GM12878 (cell line): ENCODE results near the gene RAP1A. TPM values are rescaled to one million over a fixed set of nuclear protein-coding genes. Genes with fewer than 3 reads are reported as not detected.

Experiments
- ATAC-seq: fragments of 200-7000 bp; cut with Tn5 transposase; 3 replicates; pipeline ENCODE4 v1.9.1; 2020; ENCODE audit warnings: mild to moderate bottlenecking, moderate library complexity
- BruUV-seq: library from RNA; stranded (reverse); fragments of 400-500 nt; replicated peaks from 2 replicates; lab custom pipeline; 2021; lab: Mats Ljungman, UMichigan
- CTCF ChIA-PET: fragments of 300-600 bp; sonication (Branson Sonifier 250); formaldehyde crosslinking; extraction: SDS; loops from one replicate; lab custom pipeline; 2021; ENCODE audit warnings: inconsistent platforms; lab: Yijun Ruan, JAX
- POLR2A ChIA-PET: fragments of 350-600 bp; formaldehyde crosslinking; extraction: SDS; loops from one replicate; lab custom pipeline; 2021; ENCODE audit warnings: inconsistent platforms; lab: Charles Lee
- RAD21 ChIA-PET: fragments of 300-600 bp; sonication (Branson Sonifier 250); formaldehyde crosslinking; loops from one replicate; lab custom pipeline; 2023; ENCODE audit warnings: antibody characterized with exemption; ENCODE audit not compliant: unreplicated experiment; lab: Charles Lee
- SMC1A ChIA-PET: fragments of 300-600 bp; sonication (Branson Sonifier 250); formaldehyde crosslinking; loops from one replicate; lab custom pipeline; 2023; ENCODE audit not compliant: unreplicated experiment, uncharacterized antibody; lab: Charles Lee
- DNase-seq: peaks from one replicate; pipeline ENCODE4 v3.0.0-alpha.2; 2011; ENCODE audit warnings: low read depth, low spot score
- FAIRE-seq: peaks from 3 replicates; lab custom pipeline; 2011; peaks lifted over from hg19 to GRCh38; lab: Jason Lieb, UNC
- H2AFZ ChIP-seq: 2 replicates; pipeline ENCODE4 v1.6.0; 2011; ENCODE audit warnings: low read depth, low read length, control low read depth; ENCODE audit not compliant: control insufficient read depth
- H3K27ac ChIP-seq: 2 replicates; pipeline ENCODE4 v1.5.1; 2011; ENCODE audit warnings: control low read depth; ENCODE audit not compliant: control insufficient read depth, insufficient read depth
- H3K27me3 ChIP-seq, 2 experiments: replicated peaks in 1 of 2; 2 replicates each; pipeline versions ENCODE4 v1.6.0 to v1.6.1; 2011; ENCODE audit warnings: low read length in 1 of 2; ENCODE audit not compliant: control insufficient read depth in 2 of 2, insufficient read depth in 2 of 2
- H3K36me3 ChIP-seq, 2 experiments: 2 replicates each; pipeline ENCODE4 v1.5.1; 2011; ENCODE audit warnings: low read length in 1 of 2; ENCODE audit not compliant: control insufficient read depth in 2 of 2, insufficient read depth in 2 of 2
- H3K4me1 ChIP-seq: 2 replicates; pipeline ENCODE4 v1.6.1; 2011; ENCODE audit warnings: mild to moderate bottlenecking, low read length, moderate library complexity, mixed read lengths; ENCODE audit not compliant: control insufficient read depth, insufficient read depth
- H3K4me2 ChIP-seq: 2 replicates; pipeline ENCODE4 v1.6.0; 2011; ENCODE audit warnings: control low read depth; ENCODE audit not compliant: control insufficient read depth, insufficient read depth
- H3K4me3 ChIP-seq: fragments of 200-600 bp; sonication (generic); 2 replicates; pipeline ENCODE4 v1.5.1; 2016
- H3K79me2 ChIP-seq: 2 replicates; pipeline ENCODE4 v1.6.0; 2011; ENCODE audit warnings: low read length; ENCODE audit not compliant: control insufficient read depth, insufficient read depth
- H3K9ac ChIP-seq: 2 replicates; pipeline ENCODE4 v1.8.0; 2011; ENCODE audit warnings: low read length, control low read depth, mixed read lengths; ENCODE audit not compliant: control insufficient read depth, insufficient read depth
- H3K9me3 ChIP-seq: replicated peaks from 3 replicates; pipeline ENCODE4 v1.5.1; 2011; ENCODE audit warnings: mild to moderate bottlenecking, low read length; ENCODE audit not compliant: control insufficient read depth, insufficient read depth
- H4K20me1 ChIP-seq: 2 replicates; pipeline ENCODE4 v1.6.0; 2011; ENCODE audit not compliant: control insufficient read depth, insufficient read depth
- E2F4 ChIP-seq: IDR thresholded peaks from 2 replicates; pipeline ENCODE4 v1.6.1; 2012; ENCODE audit warnings: low read depth, low read length, improper control_type of control experiment
- IRF4 ChIP-seq: IDR thresholded peaks from 2 replicates; pipeline ENCODE4 v1.6.1; 2011; ENCODE audit warnings: low read depth, low read length
- MXI1 ChIP-seq: fragments of 150-350 bp; IDR thresholded peaks from 2 replicates; pipeline ENCODE4 v1.6.1; 2011; ENCODE audit warnings: low read depth, mild to moderate bottlenecking, inconsistent platforms, low read length, improper control_type of control experiment
- PBX3 ChIP-seq: IDR thresholded peaks from 2 replicates; pipeline ENCODE4 v1.6.1; 2011; ENCODE audit warnings: mild to moderate bottlenecking, low read depth, low read length, moderate library complexity; ENCODE audit not compliant: insufficient replicate concordance
- SREBF2 ChIP-seq: IDR thresholded peaks from 2 replicates; pipeline ENCODE4 v1.6.1; 2012; ENCODE audit warnings: mild to moderate bottlenecking, low read length
- YBX1 ChIP-seq: fragments of 450-650 bp; IDR thresholded peaks from 2 replicates; pipeline ENCODE4 v1.6.1; 2016; ENCODE audit warnings: antibody characterized with exemption
- ZBTB4 ChIP-seq: fragments of 450-650 bp; formaldehyde crosslinking; IDR thresholded peaks from 2 replicates; pipeline ENCODE4 v1.4.0; 2022; ENCODE audit warnings: mild to moderate bottlenecking, moderate library complexity
- ZNF274 ChIP-seq: IDR thresholded peaks from one replicate; pipeline ENCODE4 v1.8.0; 2011; ENCODE audit not compliant: insufficient read length, insufficient read depth
- WGBS: methylation state at CpG from one replicate; pipeline ENCODE4 v1.1.6; 2016; ENCODE audit warnings: low lambda C conversion rate; ENCODE audit not compliant: insufficient replicate concordance, insufficient coverage; ENCODE audit errors: missing lambda C conversion rate; 5-methylcytosine and 5-hydroxymethylcytosine counted together
- in situ Hi-C: fragments of 300-500 bp; cut with MboI; formaldehyde crosslinking; loops from 9 replicates; pipeline ENCODE4 v1.14.3; 2018; ENCODE audit warnings: mixed read lengths
- intact Hi-C: fragments of 100-400 bp; cut with micrococcal nuclease; formaldehyde crosslinking; loops from one replicate; pipeline ENCODE4 v1.14.2; 2022; ENCODE audit not compliant: unreplicated experiment
- polyA plus RNA-seq, 11 experiments: library from polyadenylated mRNA; depleted of rRNA in 4 of 11; unstranded in 6 of 11; stranded (reverse) in 5 of 11; fragments of >200 nt; fragmentation: Nextera tagmentation in 4 of 11; fragmentation: Illumina TruSeq in 1 of 11; extraction: Ambion mirVana in 4 of 11; extraction: Trizol in 1 of 11; gene quantifications; 1 replicate in 1 of 11; 2 replicates in 10 of 11; pipeline versions ENCODE4 v1.2.1 to v1.2.3, GENCODE V29; 2011 to 2016; ENCODE audit warnings: inconsistent platforms in 2 of 11, missing spikeins in 2 of 11, low read depth in 1 of 11
- total RNA-seq, 4 experiments: library from RNA; depleted of rRNA in 3 of 4; stranded (reverse); fragments of >200 nt in 3 of 4; fragmentation: Illumina TruSeq in 1 of 4; extraction: Trizol in 1 of 4; gene quantifications; 2 replicates each; pipeline versions ENCODE4 v1.2.1 to v1.2.3, GENCODE V29; 2013 to 2021
- TF ChIP-seq, protein P1 (sequence below): fragments of 450-650 bp; formaldehyde crosslinking; IDR thresholded peaks from 2 replicates; pipeline ENCODE4 v1.4.0; 2020; ENCODE audit warnings: mild to moderate bottlenecking, moderate library complexity

RAP1A gene
- total and polyA plus RNA-seq, 10 of the 15 experiments (the other 5 are each of a cell fraction or from before 2014, with no cell fraction given) = 38.4 to 213 (median 86.0) TPM

- TF ChIP-seq, protein P1, sequence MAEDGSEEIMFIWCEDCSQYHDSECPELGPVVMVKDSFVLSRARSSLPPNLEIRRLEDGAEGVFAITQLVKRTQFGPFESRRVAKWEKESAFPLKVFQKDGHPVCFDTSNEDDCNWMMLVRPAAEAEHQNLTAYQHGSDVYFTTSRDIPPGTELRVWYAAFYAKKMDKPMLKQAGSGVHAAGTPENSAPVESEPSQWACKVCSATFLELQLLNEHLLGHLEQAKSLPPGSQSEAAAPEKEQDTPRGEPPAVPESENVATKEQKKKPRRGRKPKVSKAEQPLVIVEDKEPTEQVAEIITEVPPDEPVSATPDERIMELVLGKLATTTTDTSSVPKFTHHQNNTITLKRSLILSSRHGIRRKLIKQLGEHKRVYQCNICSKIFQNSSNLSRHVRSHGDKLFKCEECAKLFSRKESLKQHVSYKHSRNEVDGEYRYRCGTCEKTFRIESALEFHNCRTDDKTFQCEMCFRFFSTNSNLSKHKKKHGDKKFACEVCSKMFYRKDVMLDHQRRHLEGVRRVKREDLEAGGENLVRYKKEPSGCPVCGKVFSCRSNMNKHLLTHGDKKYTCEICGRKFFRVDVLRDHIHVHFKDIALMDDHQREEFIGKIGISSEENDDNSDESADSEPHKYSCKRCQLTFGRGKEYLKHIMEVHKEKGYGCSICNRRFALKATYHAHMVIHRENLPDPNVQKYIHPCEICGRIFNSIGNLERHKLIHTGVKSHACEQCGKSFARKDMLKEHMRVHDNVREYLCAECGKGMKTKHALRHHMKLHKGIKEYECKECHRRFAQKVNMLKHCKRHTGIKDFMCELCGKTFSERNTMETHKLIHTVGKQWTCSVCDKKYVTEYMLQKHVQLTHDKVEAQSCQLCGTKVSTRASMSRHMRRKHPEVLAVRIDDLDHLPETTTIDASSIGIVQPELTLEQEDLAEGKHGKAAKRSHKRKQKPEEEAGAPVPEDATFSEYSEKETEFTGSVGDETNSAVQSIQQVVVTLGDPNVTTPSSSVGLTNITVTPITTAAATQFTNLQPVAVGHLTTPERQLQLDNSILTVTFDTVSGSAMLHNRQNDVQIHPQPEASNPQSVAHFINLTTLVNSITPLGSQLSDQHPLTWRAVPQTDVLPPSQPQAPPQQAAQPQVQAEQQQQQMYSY (CRISPR knock-in tag) = peak; percentile 9; the same call in 1 of the 2 replicates
- TF ChIP-seq E2F4 = no peak
Measured at GRCh38 chr1:111593403-111594305, 25.9 kb upstream of the RAP1A start (continued).

DNA sequence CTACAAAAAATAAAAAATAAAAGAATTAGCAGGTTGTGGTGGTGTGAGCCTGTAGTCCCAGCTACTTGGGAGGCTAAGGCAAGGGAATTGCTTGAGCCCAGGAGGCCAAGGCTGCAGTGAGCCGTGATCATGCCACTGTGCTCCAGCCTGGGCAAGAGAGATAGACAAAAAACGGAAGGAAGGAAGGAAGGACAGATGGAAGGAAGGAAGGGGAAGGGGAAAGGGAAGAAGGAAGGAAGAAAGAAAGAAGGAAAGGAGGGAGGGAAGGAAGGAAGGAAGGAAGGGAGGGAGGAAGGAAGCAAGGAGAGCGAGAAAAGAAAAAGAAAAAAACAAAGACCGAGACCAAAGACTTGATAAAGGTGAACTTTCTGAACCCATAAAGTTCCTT is 25.3 kb upstream of the RAP1A start:
- peaks cover 80% of the 10 kb centered on the region for H3K4me1 ChIP-seq
- H3K4me3 ChIP-seq = peak overlapping the region; percentile 34; the same call in 1 of the 2 replicates
- intact Hi-C loops (loop anchor here (5.0 kb wide), 1 partner anchor 33 kb away; no protein-coding TSS in a partner anchor), in situ Hi-C loops (loop anchor here (10.0 kb wide), 1 partner anchor 79 kb away; no protein-coding TSS in a partner anchor)
- no peaks in the 10 kb centered on the region for H3K36me3 ChIP-seq
- DNase-seq (no peak), ATAC-seq (no peak), FAIRE-seq (no peak)
- POLR2A ChIA-PET = interaction anchor here (1.0 to 7.1 kb wide), 10 partner anchors 8 to 161 kb away, joined by 3 to 130 read pairs (median 4); partner anchors contain the start of gene RAP1A
- H3K27ac ChIP-seq = peak overlapping the region; percentile 83
- peak overlapping the region; percentile 71; the same call in 1 of the 2 replicates for H3K9ac ChIP-seq
- no peaks in the 10 kb centered on the region for H3K9me3 ChIP-seq
- SMC1A ChIA-PET = interaction anchor here (0.8 to 16.7 kb wide), 16 partner anchors 8 to 375 kb away, joined by 3 to 446 read pairs (median 16); partner anchors contain the start of gene RAP1A
- H3K27me3 ChIP-seq = no peaks in the 10 kb centered on the region
- BruUV-seq = no TSS peak
- no peaks in the 10 kb centered on the region for H4K20me1 ChIP-seq
- no peaks in the 10 kb centered on the region; the same call in 1 of the 2 replicates for H3K79me2 ChIP-seq
- WGBS = 26% methylated on average over 4 of the region's 4 CpGs
- no peak overlapping the region; the same call in 1 of the 2 replicates for H2AFZ ChIP-seq
- peak overlapping the region; percentile 67 for H3K4me2 ChIP-seq
- CTCF ChIA-PET = interaction anchor here (0.9 to 7.6 kb wide), 9 partner anchors 9 to 174 kb away, joined by 3 to 86 read pairs (median 7); no protein-coding TSS in a partner anchor
- RAD21 ChIA-PET = interaction anchor here (1.7 to 11.4 kb wide), 6 partner anchors 8 to 377 kb away, joined by 3 to 331 read pairs (median 61); partner anchors contain the start of gene RAP1A
- TF ChIP-seq SREBF2 = no peak
- TF ChIP-seq ZBTB4 (CRISPR knock-in tag) = no peak
- TF ChIP-seq ZNF274 = no peak
- TF ChIP-seq YBX1 = 0 out of 2 replicates have a peak, but pooled peaks have one; percentile 10
- no peak for TF ChIP-seq IRF4
- TF ChIP-seq PBX3 = no peak
- TF ChIP-seq MXI1 = no peak
